ENCODE data around the gene DALRD3.

Gene DALRD3

GRCh38 chr3:48974076-48974864 is 44.1 kb downstream of the DALRD3 start:
- no peak for DNase-seq

- DNase-seq, result no peak
These were observed 47.8 kb downstream of the DALRD3 start for GRCh38 chr3:48970586-48970985.

- no peak for DNase-seq
These were observed 51.5 kb downstream of the DALRD3 start for GRCh38 chr3:48966876-48967361.

GRCh38 chr3:48966367-48966766 is 52.0 kb downstream of the DALRD3 start:
- no peak for DNase-seq
